ENCODE data around the gene KIR2DL1.
"Not testable (repeated sequence)": the region's sequence is repeated elsewhere in the genome, so short reads cannot be mapped to it uniquely, and the experiment has no call there.

KIR2DL1 gene

DNA sequence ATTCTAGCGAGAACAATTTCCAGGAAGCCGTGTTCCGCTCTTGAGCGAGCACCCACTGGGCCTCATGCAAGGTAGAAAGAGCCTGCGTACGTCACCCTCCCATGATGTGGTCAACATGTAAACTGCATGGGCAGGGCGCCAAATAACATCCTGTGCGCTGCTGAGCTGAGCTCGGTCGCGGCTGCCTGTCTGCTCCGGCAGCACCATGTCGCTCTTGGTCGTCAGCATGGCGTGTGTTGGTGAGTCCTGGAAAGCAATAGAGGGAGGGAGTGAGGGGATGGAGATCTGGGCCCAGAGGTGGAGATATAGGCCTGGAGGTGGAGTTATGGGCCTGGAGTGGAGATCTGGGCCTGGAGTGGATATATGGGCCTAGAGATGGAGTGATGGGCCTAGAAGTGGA, at the start of gene KIR2DL1:
Gene KIR2DL1, plus strand, starts transcription at position 148 of the 400 bp plus-strand sequence. Its CDS starts 58 bp downstream, at position 206.
- not testable (repeated sequence) for DNase-seq

DNA sequence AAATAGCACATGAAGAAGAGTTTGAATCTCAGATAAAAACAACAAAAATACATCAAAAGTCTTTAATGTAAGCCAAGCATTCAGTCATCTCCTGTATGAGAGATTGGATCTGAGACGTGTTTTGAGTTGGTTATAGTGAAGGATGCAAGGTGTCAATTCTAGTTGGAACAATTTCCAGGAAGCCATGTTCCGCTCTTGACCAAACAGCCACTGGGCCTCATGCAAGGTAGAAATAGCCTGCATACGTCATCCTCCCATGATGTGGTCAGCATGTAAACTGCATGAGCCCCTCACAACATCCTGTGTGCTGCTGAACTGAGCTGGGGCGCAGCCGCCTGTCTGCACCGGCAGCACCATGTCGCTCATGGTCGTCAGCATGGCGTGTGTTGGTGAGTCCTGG, 45.5 kb upstream of the KIR2DL1 start, which contains the start of gene KIR3DL3:
Gene KIR3DL3, plus strand, starts transcription at position 301 of the 400 bp plus-strand sequence. Its CDS starts 55 bp downstream, at position 356.
- DNase-seq, result no peak

DNA sequence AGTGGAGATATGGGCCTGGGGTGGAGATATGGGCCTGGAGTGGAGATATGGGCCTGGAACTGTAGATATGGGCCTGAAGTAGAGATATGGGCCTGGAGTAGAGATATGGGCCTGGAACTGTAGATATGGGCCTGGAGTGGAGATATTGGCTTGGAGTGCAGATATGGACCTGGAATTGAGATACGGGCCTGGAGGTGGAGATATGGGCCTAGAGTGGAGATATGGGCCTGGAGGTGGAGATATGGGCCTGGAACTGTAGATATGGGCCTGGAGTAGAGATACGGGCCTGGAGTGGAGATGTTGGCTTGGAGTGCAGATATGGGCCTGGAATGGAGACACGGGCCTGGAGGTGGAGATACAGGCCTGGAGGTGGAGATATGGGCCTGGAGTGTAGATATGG, 44.9 kb upstream of the KIR2DL1 start:
- no peak for DNase-seq

DNA sequence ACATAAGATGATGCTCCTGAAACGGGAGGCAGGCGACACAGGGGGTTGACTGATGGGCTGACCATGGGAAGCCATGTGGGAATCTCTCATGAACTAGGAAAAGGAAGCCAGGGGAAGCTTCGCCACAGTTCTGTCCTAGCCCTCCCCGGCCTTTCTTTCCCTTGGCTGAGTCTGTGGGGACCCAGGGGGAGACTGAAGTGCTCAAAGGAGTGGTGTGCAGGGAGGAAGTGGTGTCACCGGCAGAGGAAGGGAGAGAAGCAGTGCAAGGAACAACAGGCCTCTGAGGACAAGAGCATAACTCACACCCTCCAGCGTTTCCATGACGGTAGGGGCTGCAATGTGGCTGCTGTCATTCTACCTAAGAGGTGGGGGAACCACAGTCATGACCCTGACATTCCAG, 44.3 kb upstream of the KIR2DL1 start:
- DNase-seq, result no peak

GRCh38 chr19:54727562-54727961, 42.0 kb upstream of the KIR2DL1 start:
- no peak for DNase-seq

DNA sequence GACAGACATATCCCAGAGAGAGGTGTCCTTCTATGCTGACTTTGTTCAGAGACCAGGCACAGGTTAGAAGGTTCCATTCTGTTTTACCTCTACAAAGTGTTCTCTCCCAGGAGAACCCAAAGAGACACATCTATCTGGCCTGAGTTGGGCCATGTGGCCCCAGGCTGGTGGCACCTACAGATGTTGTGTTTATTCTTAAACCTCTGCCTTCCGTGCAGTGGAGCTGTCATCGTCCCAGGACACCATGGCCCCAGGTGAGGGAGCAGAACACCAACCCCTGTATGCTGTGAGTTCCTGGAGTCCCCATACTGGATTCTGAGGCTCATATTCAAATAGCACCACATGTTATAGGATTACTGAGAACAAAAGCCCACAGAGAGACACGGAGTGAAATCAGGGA, 41.4 kb upstream of the KIR2DL1 start:
- DNase-seq, result no peak

- no peak for DNase-seq
Observed at GRCh38 chr19:54729416-54730188, 40.0 kb upstream of the KIR2DL1 start.

DNA sequence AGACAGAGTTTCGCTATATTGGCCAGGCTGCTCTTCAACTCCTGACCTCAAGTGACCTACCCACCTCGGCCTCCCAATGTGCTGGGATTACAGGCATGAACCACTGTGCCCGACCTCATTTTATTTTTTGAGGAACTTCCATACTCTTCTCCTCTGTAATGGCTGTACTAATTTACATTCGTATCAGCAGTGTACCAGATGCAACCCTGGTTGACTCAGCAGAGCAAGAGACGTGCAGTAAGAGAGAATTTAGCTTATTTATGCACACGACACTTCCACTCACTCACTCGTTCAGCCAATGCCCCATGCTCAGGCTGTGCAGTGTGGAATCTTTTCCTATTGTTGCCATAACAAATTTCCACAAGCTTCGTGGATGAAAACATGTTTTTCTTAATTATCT, 38.4 kb upstream of the KIR2DL1 start:
- no peak for DNase-seq

DNA sequence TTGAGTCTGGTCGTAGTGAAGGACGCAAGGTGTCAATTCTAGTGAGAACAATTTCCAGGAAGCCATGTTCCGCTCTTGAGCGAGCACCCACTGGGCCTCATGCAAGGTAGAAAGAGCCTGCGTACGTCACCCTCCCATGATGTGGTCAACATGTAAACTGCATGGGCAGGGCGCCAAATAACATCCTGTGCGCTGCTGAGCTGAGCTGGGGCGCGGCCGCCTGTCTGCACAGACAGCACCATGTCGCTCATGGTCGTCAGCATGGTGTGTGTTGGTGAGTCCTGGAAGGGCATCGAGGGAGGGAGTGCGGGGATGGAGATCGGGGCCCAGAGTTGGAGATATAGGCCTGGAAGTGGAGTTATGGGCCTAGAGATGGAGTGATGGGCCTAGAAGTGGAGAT, 31.3 kb upstream of the KIR2DL1 start, which contains the start of gene KIR2DL3:
Gene KIR2DL3, plus strand, starts transcription at position 208 of the 400 bp plus-strand sequence. Its CDS starts 33 bp downstream, at position 241.
- not testable (repeated sequence) for DNase-seq

- DNase-seq, result no peak
Observed at GRCh38 chr19:54738715-54739114, 30.9 kb upstream of the KIR2DL1 start.

GRCh38 chr19:54739587-54740497, 29.8 kb upstream of the KIR2DL1 start:
- no peak for DNase-seq

GRCh38 chr19:54741950-54742349, 27.6 kb upstream of the KIR2DL1 start:
- not testable (repeated sequence) for DNase-seq

DNA sequence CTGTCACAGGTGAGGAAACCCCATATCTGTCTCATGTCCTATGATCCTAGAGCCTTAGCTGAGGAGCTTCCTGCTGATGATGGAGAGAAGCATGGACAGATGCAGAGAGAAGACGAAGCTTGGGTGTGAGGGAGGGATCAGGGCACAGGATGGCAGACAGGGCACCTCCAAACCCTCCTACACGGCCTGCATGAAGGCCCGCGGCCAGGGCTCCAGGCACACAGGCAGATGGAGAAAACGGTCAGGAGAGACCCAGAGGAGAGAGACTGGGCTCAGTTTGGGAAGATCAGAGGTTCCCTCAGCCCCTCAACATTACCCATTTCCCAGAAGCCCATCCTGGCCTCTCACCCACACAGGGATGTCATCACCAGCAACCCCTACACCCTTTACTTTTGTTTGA, 25.5 kb upstream of the KIR2DL1 start:
- DNase-seq, result not testable (repeated sequence)

DNA sequence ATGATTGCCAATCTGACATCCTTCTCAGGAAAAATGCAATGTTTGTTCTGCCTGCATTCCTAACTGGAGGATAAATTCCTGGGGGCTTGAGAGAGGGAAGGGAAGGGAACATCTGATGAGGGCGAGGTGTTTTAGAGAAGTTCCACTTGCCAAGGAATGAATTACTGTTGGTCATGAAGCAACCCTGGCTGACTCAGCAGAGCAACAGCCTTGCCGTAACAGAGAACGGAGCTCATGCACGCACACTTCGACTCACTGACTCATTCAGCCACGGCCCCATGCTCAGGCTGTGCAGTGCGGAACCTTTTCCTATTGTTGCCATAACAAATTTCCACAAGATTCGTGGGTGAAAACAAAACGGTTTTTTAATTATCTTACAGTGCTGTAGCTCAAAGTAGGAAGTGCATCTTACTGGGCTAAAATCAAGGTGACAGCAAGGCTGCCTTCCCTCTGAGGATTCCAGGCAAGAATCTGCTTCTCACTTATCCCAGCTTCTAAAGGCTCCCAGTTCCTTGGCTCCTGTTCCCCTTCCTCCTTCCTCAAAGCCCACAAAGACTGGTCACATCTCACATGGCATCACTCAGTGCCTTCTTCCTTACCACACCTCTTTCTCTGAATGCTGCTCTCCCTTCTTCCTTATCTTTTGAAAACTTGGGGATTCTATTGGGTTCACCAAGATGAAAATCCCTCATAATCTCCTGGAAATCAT, 21.8 kb upstream of the KIR2DL1 start:
- not testable (repeated sequence) for DNase-seq

DNA sequence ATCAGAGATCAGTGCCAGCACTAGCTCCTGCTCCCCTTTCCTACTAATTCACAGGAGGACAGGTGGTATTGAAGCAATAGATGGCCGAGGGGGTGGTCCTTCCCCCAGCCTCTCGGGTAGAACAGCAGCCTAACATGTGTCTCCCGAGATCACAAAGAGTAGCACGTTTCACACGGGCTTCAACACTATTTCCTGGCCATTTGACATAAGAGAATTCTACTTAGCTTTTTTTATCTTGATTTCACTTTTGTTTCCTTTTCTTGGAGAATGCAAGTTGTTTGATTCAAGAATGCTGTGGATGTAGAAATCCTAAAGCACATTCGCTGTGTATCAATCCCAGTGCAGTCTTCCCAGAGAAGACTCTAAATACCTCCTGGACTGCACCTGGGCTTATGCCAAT, 19.3 kb upstream of the KIR2DL1 start:
- not testable (repeated sequence) for DNase-seq

GRCh38 chr19:54756204-54757110, 13.1 kb upstream of the KIR2DL1 start:
- not testable (repeated sequence) for DNase-seq

DNA sequence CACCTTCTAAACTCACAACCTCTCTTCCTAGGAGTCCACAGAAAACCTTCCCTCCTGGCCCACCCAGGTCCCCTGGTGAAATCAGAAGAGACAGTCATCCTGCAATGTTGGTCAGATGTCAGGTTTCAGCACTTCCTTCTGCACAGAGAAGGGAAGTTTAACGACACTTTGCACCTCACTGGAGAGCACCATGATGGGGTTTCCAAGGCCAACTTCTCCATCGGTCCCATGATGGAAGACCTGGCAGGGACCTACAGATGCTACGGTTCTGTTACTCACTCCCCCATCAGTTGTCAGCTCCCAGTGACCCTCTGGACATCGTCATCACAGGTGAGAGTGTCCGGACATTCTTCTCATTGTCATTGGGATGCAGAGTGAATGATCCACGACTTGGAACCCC, 11.0 kb upstream of the KIR2DL1 start:
- DNase-seq, result not testable (repeated sequence)

DNA sequence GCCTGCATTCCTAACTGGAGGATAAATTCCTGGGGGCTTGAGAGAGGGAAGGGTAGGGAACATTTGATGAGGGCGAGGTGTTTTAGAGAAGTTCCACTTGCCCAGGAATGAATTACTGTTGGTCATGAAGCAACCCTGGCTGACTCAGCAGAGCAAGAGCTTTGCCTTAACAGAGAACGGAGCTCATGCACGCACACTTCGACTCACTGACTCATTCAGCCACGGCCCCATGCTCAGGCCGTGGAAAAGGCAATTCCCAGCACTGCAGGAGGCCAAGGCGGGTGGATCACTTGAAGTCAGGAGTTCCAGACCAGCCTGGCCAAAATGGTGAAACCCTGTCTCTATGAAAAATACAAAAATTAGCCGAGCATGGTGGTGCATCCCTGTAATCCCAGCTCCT, 5.4 kb upstream of the KIR2DL1 start:
- DNase-seq, result not testable (repeated sequence)

GRCh38 chr19:54766464-54766863, 3.1 kb upstream of the KIR2DL1 start:
- not testable (repeated sequence) for DNase-seq

DNA sequence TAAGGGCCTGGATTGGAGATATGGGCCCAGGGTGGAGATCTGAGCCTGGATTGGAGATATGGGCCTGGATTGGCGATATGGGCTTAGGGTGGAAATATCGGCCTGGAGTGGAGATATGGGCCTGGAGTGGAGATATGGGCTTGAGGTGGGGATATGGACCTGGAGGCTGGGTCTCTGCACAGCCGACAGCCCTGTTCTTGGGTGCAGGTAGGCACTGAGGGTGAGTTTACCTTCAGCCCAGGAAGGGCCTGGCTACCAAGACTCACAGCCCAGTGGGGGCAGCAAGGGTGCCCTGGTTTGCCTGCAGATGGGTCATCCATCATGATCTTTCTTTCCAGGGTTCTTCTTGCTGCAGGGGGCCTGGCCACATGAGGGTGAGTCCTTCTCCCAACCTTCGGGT, 918 bp downstream of the KIR2DL1 start:
- DNase-seq, result not testable (repeated sequence)
